IMR-90 (cell line): Measurements from ENCODE around the gene LGI4. TPM values are rescaled to one million over a fixed set of nuclear protein-coding genes. Genes with fewer than 3 reads are reported as not detected.

Experiments used
- microRNA-seq, 2 experiments: library from miRNA; stranded (forward) in 1 of 2; unstranded in 1 of 2; fragments of 10-50 nt in 1 of 2; fragments of <30 nt in 1 of 2; gene quantifications in 1 of 2; microRNA quantifications in 1 of 2; one replicate each; pipeline versions ENCODE3 to v1.1.0; 2013 to 2020; ENCODE audit not compliant: insufficient read depth in 1 of 2, insufficient read length in 1 of 2, unreplicated experiment in 1 of 2
- polyA plus RNA-seq, 3 experiments: library from polyadenylated mRNA; depleted of rRNA; stranded (reverse); fragments of >200 nt; gene quantifications; 2 replicates each; pipeline ENCODE4 v1.2.3, GENCODE V29; 2012; ENCODE audit warnings: low replicate concordance in 1 of 3
- small RNA-seq, 5 experiments: library from RNA; depleted of rRNA; stranded (forward); fragments of <200 nt; gene quantifications; one replicate each; pipeline ENCODE3, GENCODE V24; 2012
- total RNA-seq: library from RNA; depleted of rRNA; stranded (reverse); fragments of >200 nt; gene quantifications from 2 replicates; pipeline ENCODE4 v1.2.3, GENCODE V29; 2012; rRNA removed

LGI4 gene
- total and polyA plus RNA-seq, 2 of the 4 experiments (the other 2 are of a cell fraction): 0.10 TPM; not detected in 1

Small RNA genes within 50 kb of the gene (microRNA-seq; reads per million reads assigned to microRNA genes)
- not detected for gene AC020907.2 (ENCODE audit: insufficient read depth, insufficient read length)

Small RNA genes within 50 kb of the gene (small RNA-seq; reads per million reads assigned to genes)
- 0 reads per million in 5 experiments for gene AC020907.2

Other genes with a start within 250 kb of the LGI4 start
- 2.8 and 2.9 TPM in 2 replicates for gene ZNF30, start 208.2 kb downstream of the LGI4 start, total RNA-seq
- 1.1 and 1.3 TPM in 2 replicates for gene ZNF30, start 208.2 kb downstream of the LGI4 start, polyA plus RNA-seq (2012; rRNA removed)
- 3.9 and 4.8 TPM in 2 replicates for gene ZNF792, start 170.8 kb downstream of the LGI4 start, total RNA-seq
- gene ZNF792, start 170.8 kb downstream of the LGI4 start, polyA plus RNA-seq (2012; rRNA removed): 1.2 and 1.5 TPM in 2 replicates
- 11.1 and 11.4 TPM in 2 replicates for gene GRAMD1A, start 134.7 kb downstream of the LGI4 start, total RNA-seq
- 63.0 and 65.2 TPM in 2 replicates for gene GRAMD1A, start 134.7 kb downstream of the LGI4 start, polyA plus RNA-seq (2012; rRNA removed)
- 2.0 and 2.2 TPM in 2 replicates for gene SCN1B, start 104.6 kb downstream of the LGI4 start, total RNA-seq
- gene SCN1B, start 104.6 kb downstream of the LGI4 start, polyA plus RNA-seq (2012; rRNA removed): 9.6 and 10.6 TPM in 2 replicates
- gene HPN, start 93.3 kb downstream of the LGI4 start, total RNA-seq: not detected in 2 replicates
- not detected in 2 replicates for gene HPN, start 93.3 kb downstream of the LGI4 start, polyA plus RNA-seq (2012; rRNA removed)
- gene FXYD3, start 19.2 kb downstream of the LGI4 start, total RNA-seq: not detected in 2 replicates
- gene FXYD3, start 19.2 kb downstream of the LGI4 start, polyA plus RNA-seq (2012; rRNA removed): not detected in 2 replicates
- 0.18 TPM in 1 of 2 replicates, not detected in the other for gene FXYD1, start 3.8 kb upstream of the LGI4 start, total RNA-seq
- gene FXYD1, start 3.8 kb upstream of the LGI4 start, polyA plus RNA-seq (2012; rRNA removed): 2.7 and 3.9 TPM in 2 replicates
- gene FXYD7, start 8.2 kb upstream of the LGI4 start, total RNA-seq: not detected in 2 replicates
- 0.31 and 0.39 TPM in 2 replicates for gene FXYD7, start 8.2 kb upstream of the LGI4 start, polyA plus RNA-seq (2012; rRNA removed)
- gene FXYD5, start 19.7 kb upstream of the LGI4 start, total RNA-seq: 45.8 and 53.6 TPM in 2 replicates
- 245 and 287 TPM in 2 replicates for gene FXYD5, start 19.7 kb upstream of the LGI4 start, polyA plus RNA-seq (2012; rRNA removed)
- not detected in 2 replicates for gene FAM187B, start 93.7 kb upstream of the LGI4 start, total RNA-seq
- gene FAM187B, start 93.7 kb upstream of the LGI4 start, polyA plus RNA-seq (2012; rRNA removed): not detected in 2 replicates
- gene LSR, start 113.9 kb upstream of the LGI4 start, total RNA-seq: 0.18 and 0.28 TPM in 2 replicates
- 0.44 and 0.98 TPM in 2 replicates for gene LSR, start 113.9 kb upstream of the LGI4 start, polyA plus RNA-seq (2012; rRNA removed)
- 21.3 and 27.5 TPM in 2 replicates for gene USF2, start 133.9 kb upstream of the LGI4 start, total RNA-seq
- 65.6 and 82.5 TPM in 2 replicates for gene USF2, start 133.9 kb upstream of the LGI4 start, polyA plus RNA-seq (2012; rRNA removed)
- gene HAMP, start 147.5 kb upstream of the LGI4 start, total RNA-seq: under 0.01 TPM in 2 replicates
- gene HAMP, start 147.5 kb upstream of the LGI4 start, polyA plus RNA-seq (2012; rRNA removed): not detected in 2 replicates
- not detected in 2 replicates for gene MAG, start 157.1 kb upstream of the LGI4 start, total RNA-seq
- not detected in 2 replicates for gene MAG, start 157.1 kb upstream of the LGI4 start, polyA plus RNA-seq (2012; rRNA removed)
- 0.18 TPM in 1 of 2 replicates, not detected in the other for gene CD22, start 194.1 kb upstream of the LGI4 start, total RNA-seq
- 0.22 TPM in 2 replicates for gene CD22, start 194.1 kb upstream of the LGI4 start, polyA plus RNA-seq (2012; rRNA removed)
- gene FFAR1, start 212.8 kb upstream of the LGI4 start, total RNA-seq: not detected in 2 replicates
- gene FFAR1, start 212.8 kb upstream of the LGI4 start, polyA plus RNA-seq (2012; rRNA removed): not detected in 2 replicates
- not detected in 2 replicates for gene FFAR3, start 223.4 kb upstream of the LGI4 start, total RNA-seq
- gene FFAR3, start 223.4 kb upstream of the LGI4 start, polyA plus RNA-seq (2012; rRNA removed): not detected in 2 replicates
- not detected in 2 replicates for gene GPR42, start 236.0 kb upstream of the LGI4 start, total RNA-seq
- gene GPR42, start 236.0 kb upstream of the LGI4 start, polyA plus RNA-seq (2012; rRNA removed): not detected in 2 replicates